MM.1S (cell line): ENCODE data around the gene FOXP1.

Experiments used
- DNase-seq: peaks from one replicate; pipeline ENCODE4 v3.0.0-alpha.2; 2015
- H2AFZ ChIP-seq: fragments of 300-600 bp; sonication (generic); 2 replicates; pipeline ENCODE4 v1.6.0; 2016; ENCODE audit warnings: antibody characterized with exemption, low read length
- H3F3A ChIP-seq: fragments of 300-600 bp; sonication (generic); 2 replicates; pipeline ENCODE4 v1.6.1; 2016; ENCODE audit warnings: mild to moderate bottlenecking, antibody characterized with exemption, low read length, moderate library complexity, mixed read lengths; ENCODE audit not compliant: insufficient read depth
- H3K27ac ChIP-seq: fragments of 300-600 bp; sonication (generic); 2 replicates; pipeline ENCODE4 v1.5.1; 2016; ENCODE audit warnings: mild to moderate bottlenecking, low read length
- H3K27me3 ChIP-seq: fragments of 300-600 bp; sonication (generic); replicated peaks from 2 replicates; pipeline ENCODE4 v1.6.0; 2016; ENCODE audit warnings: low read length; ENCODE audit not compliant: insufficient read depth
- H3K36me3 ChIP-seq: fragments of 300-600 bp; sonication (generic); replicated peaks from 2 replicates; pipeline ENCODE4 v1.6.1; 2016; ENCODE audit warnings: mild to moderate bottlenecking, low read length, mixed read lengths; ENCODE audit not compliant: insufficient read depth
- H3K4me1 ChIP-seq: fragments of 300-600 bp; sonication (generic); 2 replicates; pipeline ENCODE4 v1.6.1; 2016; ENCODE audit warnings: low read length, mixed read lengths
- H3K4me2 ChIP-seq: fragments of 300-600 bp; sonication (generic); 2 replicates; pipeline ENCODE4 v1.6.0; 2016; ENCODE audit warnings: low read depth, low read length
- H3K4me3 ChIP-seq: fragments of 300-600 bp; sonication (generic); 2 replicates; pipeline ENCODE4 v1.5.1; 2016; ENCODE audit warnings: low read length, mixed read lengths
- H3K79me2 ChIP-seq: fragments of 300-600 bp; sonication (generic); 2 replicates; pipeline ENCODE4 v1.6.1; 2016; ENCODE audit warnings: mixed run types, low read length, mixed read lengths
- H3K9ac ChIP-seq: fragments of 300-600 bp; sonication (generic); 2 replicates; pipeline ENCODE4 v1.6.1; 2016; ENCODE audit warnings: low read length, mixed read lengths
- H3K9me2 ChIP-seq: fragments of 300-600 bp; sonication (generic); replicated peaks from 2 replicates; pipeline ENCODE4 v1.6.1; 2016; ENCODE audit warnings: mild to moderate bottlenecking, low read length, mixed read lengths; ENCODE audit not compliant: insufficient read depth
- H3K9me3 ChIP-seq: fragments of 300-600 bp; sonication (generic); replicated peaks from 2 replicates; pipeline ENCODE4 v1.6.1; 2016; ENCODE audit warnings: mild to moderate bottlenecking, low read length, mixed read lengths; ENCODE audit not compliant: insufficient read depth
- H4K20me1 ChIP-seq: fragments of 300-600 bp; sonication (generic); 2 replicates; pipeline ENCODE4 v1.6.1; 2016; ENCODE audit warnings: mild to moderate bottlenecking, low read length, moderate library complexity, mixed read lengths; ENCODE audit not compliant: insufficient read depth
- EZH2 ChIP-seq: fragments of 300-600 bp; sonication (generic); optimal IDR thresholded peaks from 2 replicates; pipeline ENCODE3; 2017; ENCODE audit warnings: low read depth, mild to moderate bottlenecking, antibody characterized with exemption, low read length, mixed read lengths
- EZH2phosphoT487 ChIP-seq: fragments of 300-600 bp; sonication (generic); IDR thresholded peaks from 2 replicates; pipeline ENCODE4 v1.6.1; 2018; ENCODE audit warnings: antibody characterized with exemption, low read length
- TF ChIP-seq, protein P1 (sequence below): fragments of 300-600 bp; sonication (generic); IDR thresholded peaks from 2 replicates; pipeline ENCODE4 v1.5.1; 2016; ENCODE audit warnings: antibody characterized with exemption, low read length, mixed read lengths

FOXP1 gene

GRCh38 chr3:71104556-71104955 is 479.0 kb downstream of the FOXP1 start:
- no peaks in the 10 kb centered on the region for H3K4me1 ChIP-seq
- H3K27me3 ChIP-seq, result no peaks in the 10 kb centered on the region
- H3K79me2 ChIP-seq, result no peaks in the 10 kb centered on the region
- no peaks in the 10 kb centered on the region for H3K36me3 ChIP-seq
- no peaks in the 10 kb centered on the region for H4K20me1 ChIP-seq
- H2AFZ ChIP-seq, result no peak overlapping the region
- no peak overlapping the region for H3K9ac ChIP-seq
- no peaks in the 10 kb centered on the region for H3K9me2 ChIP-seq
- H3F3A ChIP-seq, result no peaks in the 10 kb centered on the region
- no peak overlapping the region for H3K4me2 ChIP-seq
- no peak overlapping the region for H3K27ac ChIP-seq
- no peak for DNase-seq
- H3K4me3 ChIP-seq, result no peak overlapping the region
- no peaks in the 10 kb centered on the region for H3K9me3 ChIP-seq
- TF ChIP-seq, protein P1, sequence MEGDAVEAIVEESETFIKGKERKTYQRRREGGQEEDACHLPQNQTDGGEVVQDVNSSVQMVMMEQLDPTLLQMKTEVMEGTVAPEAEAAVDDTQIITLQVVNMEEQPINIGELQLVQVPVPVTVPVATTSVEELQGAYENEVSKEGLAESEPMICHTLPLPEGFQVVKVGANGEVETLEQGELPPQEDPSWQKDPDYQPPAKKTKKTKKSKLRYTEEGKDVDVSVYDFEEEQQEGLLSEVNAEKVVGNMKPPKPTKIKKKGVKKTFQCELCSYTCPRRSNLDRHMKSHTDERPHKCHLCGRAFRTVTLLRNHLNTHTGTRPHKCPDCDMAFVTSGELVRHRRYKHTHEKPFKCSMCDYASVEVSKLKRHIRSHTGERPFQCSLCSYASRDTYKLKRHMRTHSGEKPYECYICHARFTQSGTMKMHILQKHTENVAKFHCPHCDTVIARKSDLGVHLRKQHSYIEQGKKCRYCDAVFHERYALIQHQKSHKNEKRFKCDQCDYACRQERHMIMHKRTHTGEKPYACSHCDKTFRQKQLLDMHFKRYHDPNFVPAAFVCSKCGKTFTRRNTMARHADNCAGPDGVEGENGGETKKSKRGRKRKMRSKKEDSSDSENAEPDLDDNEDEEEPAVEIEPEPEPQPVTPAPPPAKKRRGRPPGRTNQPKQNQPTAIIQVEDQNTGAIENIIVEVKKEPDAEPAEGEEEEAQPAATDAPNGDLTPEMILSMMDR, result no peak
- no peak for TF ChIP-seq EZH2
- TF ChIP-seq EZH2phosphoT487, result no peak

GRCh38 chr3:71104121-71104541 is 479.4 kb downstream of the FOXP1 start:
- no peak for DNase-seq
- Histone ChIP-seq H2AFZ (no peak overlapping the region), H3F3A (no peaks in the 10 kb centered on the region), H3K79me2 (no peaks in the 10 kb centered on the region), H3K27ac (no peak overlapping the region), H3K9ac (no peak overlapping the region), H3K4me2 (no peak overlapping the region), H3K36me3 (no peaks in the 10 kb centered on the region), H3K4me1 (no peaks in the 10 kb centered on the region), H3K9me3 (no peaks in the 10 kb centered on the region), H3K27me3 (no peaks in the 10 kb centered on the region), H3K4me3 (no peak overlapping the region), H3K9me2 (no peaks in the 10 kb centered on the region), H4K20me1 (no peaks in the 10 kb centered on the region)
- TF ChIP-seq, protein P1, result no peak
- no peak for TF ChIP-seq EZH2
- no peak for TF ChIP-seq EZH2phosphoT487

DNA sequence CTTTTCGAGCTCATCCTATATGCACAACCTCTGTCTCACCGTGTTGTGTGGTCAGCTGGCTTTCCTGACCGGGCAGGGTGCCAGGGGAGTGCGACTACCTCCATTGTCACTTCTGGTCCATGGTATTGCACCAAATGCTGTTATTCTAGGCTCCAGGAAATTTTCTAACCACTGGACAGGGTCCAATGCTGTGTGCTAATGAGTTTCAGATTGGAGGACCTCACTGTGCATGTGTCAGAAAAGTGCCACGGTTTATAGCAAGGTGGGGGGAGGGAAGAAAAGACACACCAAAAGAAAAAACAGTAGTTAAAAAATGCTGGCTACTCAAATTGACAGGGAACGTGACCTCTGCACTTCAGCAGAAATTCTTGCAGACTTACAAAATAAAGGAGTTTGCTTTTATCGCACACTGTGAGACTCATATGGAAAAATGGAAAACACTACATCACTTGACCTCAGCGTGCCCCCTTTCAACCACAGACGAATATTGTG is 480.1 kb downstream of the FOXP1 start:
- DNase-seq, result no peak
- Histone ChIP-seq H3K9me3 (no peaks in the 10 kb centered on the region), H3K27ac (no peak overlapping the region), H3K27me3 (no peaks in the 10 kb centered on the region), H3K4me3 (no peak overlapping the region), H3K4me2 (no peak overlapping the region), H3K9me2 (no peaks in the 10 kb centered on the region), H3K4me1 (no peaks in the 10 kb centered on the region), H3K36me3 (no peaks in the 10 kb centered on the region), H4K20me1 (no peaks in the 10 kb centered on the region), H2AFZ (no peak overlapping the region), H3K9ac (no peak overlapping the region), H3K79me2 (no peaks in the 10 kb centered on the region), H3F3A (no peaks in the 10 kb centered on the region)
- TF ChIP-seq EZH2phosphoT487 (no peak), EZH2 (no peak)
- TF ChIP-seq, protein P1, result no peak
